ENCODE data around the gene ITPRID2.

- TF ChIP-seq ELF4 (IDR thresholded peaks at IDR 0.05) (no peak), CTBP1 (IDR thresholded peaks at IDR 0.05; ENCODE audit: borderline replicate concordance) (no peak), NFRKB (IDR thresholded peaks at IDR 0.05) (no peak), ZNF384 (IDR thresholded peaks at IDR 0.05) (no peak), TARDBP (IDR thresholded peaks at IDR 0.05) (no peak), PKNOX1 (IDR thresholded peaks at IDR 0.05) (no peak), LEF1 (IDR thresholded peaks at IDR 0.05; ENCODE audit: borderline replicate concordance) (no peak), FOXK2 (IDR thresholded peaks at IDR 0.05) (no peak), FOXM1 (IDR thresholded peaks at IDR 0.05; ENCODE audit: borderline replicate concordance) (no peak), SP1 (IDR thresholded peaks at IDR 0.05) (no peak), HDGF (IDR thresholded peaks at IDR 0.05; ENCODE audit: borderline replicate concordance) (no peak), L3MBTL2 (conservative IDR thresholded peaks at IDR 0.05) (no peak)
Measured at GRCh38 chr2:181934694-181935093, 43.2 kb downstream of the ITPRID2 start.

Data from HEK293T (cell line).